ENCODE measurements around the gene MN1.

- no peak for TF ChIP-seq CTCF (IDR thresholded peaks at IDR 0.05; ENCODE audit: low read depth, low read length, poor library complexity, severe bottlenecking)
- TF ChIP-seq EZH2phosphoT487 (IDR thresholded peaks at IDR 0.05; ENCODE audit: borderline replicate concordance, low read length), result no peak
These were observed 21.9 kb downstream of the MN1 start for GRCh38 chr22:27779643-27780042.

Data from DOHH2 (cell line).